ENCODE data around the gene FILIP1L. TPM values are rescaled to one million over a fixed set of nuclear protein-coding genes. Genes with fewer than 3 reads are reported as not detected.

Gene FILIP1L
- total RNA-seq, 1 experiment from 2014 or later, result 0.07 TPM

DNA sequence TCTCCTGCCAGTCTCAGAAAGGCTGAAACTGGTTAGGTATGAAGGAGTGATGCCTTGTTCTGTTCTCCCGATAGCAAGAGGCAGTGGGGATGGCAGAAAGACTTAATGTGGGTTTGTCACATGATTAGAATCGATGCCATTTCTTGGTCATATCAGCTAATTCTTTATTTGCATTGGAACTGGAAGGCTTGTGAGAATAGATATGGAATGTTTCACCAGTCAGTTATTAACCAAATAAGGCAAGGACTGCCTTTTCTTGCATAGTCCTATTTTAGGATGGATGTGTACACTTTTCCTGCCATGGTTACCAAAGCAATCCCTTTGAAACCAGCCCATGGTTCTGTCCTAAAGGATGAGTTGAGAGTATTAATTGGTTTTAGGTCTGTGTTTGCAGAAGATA lies 33.7 kb downstream of the FILIP1L start:
- no CpG with 5 or more reads among the region's 2 CpGs for WGBS (ENCODE audit: extremely low coverage, insufficient read length, low lambda C conversion rate)
- no peak overlapping the region for H2BK5ac ChIP-seq (ENCODE audit: insufficient read length, low read length)
- no peak overlapping the region for H3K56ac ChIP-seq (ENCODE audit: insufficient read length, low read depth, low read length)
- no peaks in the 10 kb centered on the region for H3K27me3 ChIP-seq (ENCODE audit: insufficient read depth, low read length)
- Mint-ChIP-seq H3K9me3 (no peaks in the 10 kb centered on the region), H3K36me3 (ENCODE audit: insufficient read depth in 1 of 3, low read depth in 3 of 3) (no peaks in the 10 kb centered on the region), H3K27ac (no peak overlapping the region), H3K27me3 (ENCODE audit: low read depth) (no peaks in the 10 kb centered on the region), H3K4me1 (peaks cover 2% of the 10 kb centered on the region in 2 experiments; a peak in 2 of 4 replicates), H3K4me3 (no peak overlapping the region)
- H2BK120ac ChIP-seq (ENCODE audit: low read depth, low read length, poor library complexity, severe bottlenecking), result no peak overlapping the region
- TF ChIP-seq CTCF (conservative IDR thresholded peaks at IDR 0.05), result no peak
- no peak overlapping the region for H2BK12ac ChIP-seq (ENCODE audit: insufficient read length, low read depth, low read length)
- no peak overlapping the region for H2AFZ ChIP-seq (ENCODE audit: low read length)
- H3K4me1 ChIP-seq (ENCODE audit: insufficient read depth, low read length), result no peaks in the 10 kb centered on the region
- no peak overlapping the region for H3T11ph ChIP-seq (ENCODE audit: low read length)
- DNase-seq, result no peak
- no peak overlapping the region for H3K4ac ChIP-seq (ENCODE audit: low read depth, low read length)
- no peak overlapping the region for H2BK15ac ChIP-seq (ENCODE audit: low read depth, low read length)
- H4K5ac ChIP-seq (ENCODE audit: insufficient read length, low read depth, low read length), result no peak overlapping the region
- no peak overlapping the region for H3K9ac ChIP-seq (ENCODE audit: extremely low read depth, insufficient read length, low read length)
- no peak overlapping the region for H3K23ac ChIP-seq (ENCODE audit: insufficient read length, low read depth, low read length)
- no peak overlapping the region for H2BK20ac ChIP-seq (ENCODE audit: low read depth, low read length, poor library complexity, severe bottlenecking)
- no peak overlapping the region for H4K91ac ChIP-seq (ENCODE audit: insufficient read length, low read depth, low read length)
- no peaks in the 10 kb centered on the region for H3K79me2 ChIP-seq (ENCODE audit: insufficient read depth, low read length)
- no peak overlapping the region for H3K4me2 ChIP-seq (ENCODE audit: insufficient read depth, insufficient read length, low read length)
- no peak overlapping the region for H3K14ac ChIP-seq (ENCODE audit: insufficient read depth, low read length)
- H3K9me3 ChIP-seq (ENCODE audit: control insufficient read depth, low read depth, low read length), result no peaks in the 10 kb centered on the region
- no peak overlapping the region for H2AK5ac ChIP-seq (ENCODE audit: insufficient read length, low read length)
- H3K27ac ChIP-seq (ENCODE audit: insufficient read length, low read depth, low read length), result no peak overlapping the region
- no peaks in the 10 kb centered on the region for H3K23me2 ChIP-seq (ENCODE audit: insufficient read length, low read depth, low read length, poor library complexity, severe bottlenecking)
- H4K8ac ChIP-seq (replicated peaks; ENCODE audit: insufficient read length, low read depth, low read length), result no peak overlapping the region
- H3K18ac ChIP-seq (ENCODE audit: insufficient read length, low read depth, low read length), result no peak overlapping the region
- H3K79me1 ChIP-seq (ENCODE audit: insufficient read depth, low read depth, low read length, poor library complexity, severe bottlenecking), result no peaks in the 10 kb centered on the region
- H4K20me1 ChIP-seq (ENCODE audit: control insufficient read depth, insufficient read depth, insufficient read length), result no peaks in the 10 kb centered on the region
